Endothelial cell of umbilical vein (primary cell): Measurements from ENCODE around the gene MED25. TPM values are rescaled to one million over a fixed set of nuclear protein-coding genes. Genes with fewer than 3 reads are reported as not detected.

Experiments used
- BruUV-seq: library from RNA; stranded (reverse); fragments of 400-500 nt; replicated peaks from 2 replicates; lab custom pipeline; 2021; lab: Mats Ljungman, UMichigan
- CTCF ChIA-PET: fragments of 300-600, 350-600 bp; sonication (Branson Sonifier 250); formaldehyde crosslinking; loops from one replicate; lab custom pipeline; 2021; ENCODE audit warnings: antibody characterized with exemption, inconsistent platforms; lab: Charles Lee
- POLR2A ChIA-PET: fragments of 300-600, 350-600 bp; sonication (Branson Sonifier 250); formaldehyde crosslinking; loops from one replicate; lab custom pipeline; 2021; ENCODE audit warnings: antibody characterized with exemption, inconsistent platforms; lab: Charles Lee
- DNase-seq: peaks from one replicate; pipeline ENCODE4 v3.0.0-alpha.2; 2011; ENCODE audit warnings: low read depth, low spot score
- FAIRE-seq: peaks from 2 replicates; lab custom pipeline; 2011; peaks lifted over from hg19 to GRCh38; lab: Jason Lieb, UNC
- H2AFZ ChIP-seq: 2 replicates; pipeline ENCODE4 v1.6.0; 2012; ENCODE audit warnings: low read depth, low read length, control low read depth, inconsistent platforms
- H3K27ac ChIP-seq: 2 replicates; pipeline ENCODE4 v1.5.1; 2011; ENCODE audit warnings: low read depth, mild to moderate bottlenecking, control low read depth, low read length, moderate library complexity; ENCODE audit not compliant: insufficient read depth
- H3K27me3 ChIP-seq, 2 experiments: 2 replicates each; pipeline versions ENCODE4 v1.6.0 to v1.6.1; 2011; ENCODE audit warnings: low read length in 2 of 2, mixed read lengths in 1 of 2; ENCODE audit not compliant: control insufficient read depth in 2 of 2, insufficient read depth in 2 of 2
- H3K36me3 ChIP-seq, 2 experiments: 2 replicates in 1 of 2; 3 replicates in 1 of 2; pipeline ENCODE4 v1.5.1; 2011; ENCODE audit warnings: low read length in 2 of 2, mild to moderate bottlenecking in 1 of 2, moderate library complexity in 1 of 2; ENCODE audit not compliant: control insufficient read depth in 2 of 2, insufficient read depth in 2 of 2; ENCODE audit errors: extremely low read depth in 1 of 2
- H3K4me1 ChIP-seq: 3 replicates; pipeline ENCODE4 v1.5.1; 2011; ENCODE audit warnings: mild to moderate bottlenecking, low read length; ENCODE audit not compliant: control insufficient read depth, insufficient read depth; ENCODE audit errors: extremely low read depth
- H3K4me2 ChIP-seq: 2 replicates; pipeline ENCODE4 v1.6.1; 2011; ENCODE audit warnings: low read length, control low read depth, mixed read lengths; ENCODE audit not compliant: insufficient read depth
- H3K4me3 ChIP-seq, 3 experiments: fragments of 200-600 bp in 1 of 3; sonication (generic), shearing (Covaris generic) in 1 of 3; replicated peaks in 1 of 3; 2 replicates each; pipeline ENCODE4 v1.5.1; 2011 to 2016; ENCODE audit warnings: control low read depth in 3 of 3, low read length in 3 of 3, mild to moderate bottlenecking in 2 of 3, inconsistent platforms in 1 of 3, low read depth in 1 of 3, moderate library complexity in 1 of 3; ENCODE audit not compliant: insufficient read depth in 1 of 3
- H3K79me2 ChIP-seq: 2 replicates; pipeline ENCODE4 v1.6.0; 2012; ENCODE audit warnings: low read length, inconsistent platforms; ENCODE audit not compliant: control insufficient read depth, insufficient read depth
- H3K9ac ChIP-seq: replicated peaks from 2 replicates; pipeline ENCODE3; 2011; ENCODE audit warnings: low read length, control low read depth; ENCODE audit not compliant: insufficient read depth; ENCODE audit errors: extremely low read depth
- H3K9me1 ChIP-seq: replicated peaks from 3 replicates; pipeline ENCODE4 v1.6.0; 2011; ENCODE audit warnings: mild to moderate bottlenecking, low read length; ENCODE audit not compliant: control insufficient read depth, insufficient read depth; ENCODE audit errors: extremely low read depth
- H3K9me3 ChIP-seq: replicated peaks from 2 replicates; pipeline ENCODE4 v1.5.1; 2012; ENCODE audit warnings: low read length, inconsistent platforms; ENCODE audit not compliant: control insufficient read depth, insufficient read depth
- H4K20me1 ChIP-seq: replicated peaks from 2 replicates; pipeline ENCODE3; 2011; ENCODE audit warnings: mild to moderate bottlenecking, low read length; ENCODE audit not compliant: control insufficient read depth, insufficient read depth; ENCODE audit errors: extremely low read depth
- CTCF ChIP-seq, 2 donors: IDR thresholded peaks; 1 replicate in 1 of 2; 2 replicates in 1 of 2; pipeline ENCODE4 v1.5.1; 2011; ENCODE audit warnings: low read length in 2 of 2, mild to moderate bottlenecking in 2 of 2, moderate library complexity in 2 of 2, control low read depth in 1 of 2, inconsistent platforms in 1 of 2, low read depth in 1 of 2; ENCODE audit not compliant: insufficient read depth in 1 of 2; ENCODE audit errors: extremely low read depth in 1 of 2
- EZH2 ChIP-seq: IDR thresholded peaks from 2 replicates; pipeline ENCODE4 v1.6.1; 2012; ENCODE audit warnings: borderline replicate concordance, low read depth, mild to moderate bottlenecking, moderate library complexity, low read length, inconsistent platforms; ENCODE audit not compliant: severe bottlenecking
- FOS ChIP-seq: IDR thresholded peaks from 2 replicates; pipeline ENCODE4 v1.6.1; 2011; ENCODE audit warnings: mild to moderate bottlenecking, low read length, moderate library complexity, borderline replicate concordance; ENCODE audit not compliant: insufficient read depth
- GATA2 ChIP-seq: IDR thresholded peaks from 2 replicates; pipeline ENCODE4 v1.7.0; 2011; ENCODE audit warnings: low read depth, mild to moderate bottlenecking, moderate library complexity, mixed read lengths, low read length; ENCODE audit not compliant: insufficient read length, insufficient read depth
- JUN ChIP-seq: IDR thresholded peaks from 2 replicates; pipeline ENCODE4 v1.6.1; 2011; ENCODE audit warnings: borderline replicate concordance, low read depth; ENCODE audit not compliant: insufficient read length, insufficient read depth
- MAX ChIP-seq: IDR thresholded peaks from 2 replicates; pipeline ENCODE4 v1.6.1; 2011; ENCODE audit not compliant: insufficient read depth, insufficient read length
- MYC ChIP-seq: IDR thresholded peaks from one replicate; pipeline ENCODE4 v1.6.1; 2011; ENCODE audit warnings: mild to moderate bottlenecking, low read depth, low read length
- POLR2A ChIP-seq: IDR thresholded peaks from 2 replicates; pipeline ENCODE4 v1.6.1; 2012; ENCODE audit warnings: low read depth, mild to moderate bottlenecking, control low read depth, low read length
- POLR2AphosphoS5 ChIP-seq: IDR thresholded peaks from 2 replicates; pipeline ENCODE4 v1.6.1; 2012; ENCODE audit warnings: low read depth, mild to moderate bottlenecking, control low read depth, low read length, moderate library complexity; ENCODE audit not compliant: insufficient read depth
- dilution Hi-C: fragments of 300-500 bp; cut with MboI; formaldehyde crosslinking; loops from one replicate; pipeline ENCODE4 v1.15.0; 2019; ENCODE audit warnings: low sequenced_read_pairs; ENCODE audit not compliant: extremely low pct_ligation_motif_present
- intact Hi-C: fragments of 100-400 bp; cut with micrococcal nuclease; formaldehyde crosslinking; loops from one replicate; pipeline ENCODE4 v1.10.0; 2022
- polyA plus RNA-seq, 4 experiments: library from polyadenylated mRNA; depleted of rRNA in 3 of 4; stranded (reverse) in 3 of 4; unstranded in 1 of 4; fragments of >200 nt; gene quantifications; 2 replicates each; pipeline versions ENCODE4 v1.2.1 to v1.2.3, GENCODE V29; 2011 to 2012; ENCODE audit warnings: missing spikeins in 1 of 4
- total RNA-seq: library from RNA; stranded (reverse); gene quantifications from 2 replicates; pipeline ENCODE4 v1.2.3, GENCODE V29; 2021

MED25 gene
- total and polyA plus RNA-seq, 2 donors (not counting 3 experiments of a cell fraction or from before 2014, with no cell fraction given): 31.7 to 62.9 TPM

- Histone ChIP-seq H3K4me3 (no peak overlapping the region), H3K4me2 (no peak overlapping the region), H2AFZ (no peak overlapping the region), H3K4me1 (peaks cover 8% of the 10 kb centered on the region), H3K27me3 (no peaks in the 10 kb centered on the region), H3K36me3 (peaks cover 7 to 45% of the 10 kb centered on the region in 2 experiments), H3K27ac (no peak overlapping the region), H3K9me1 (no peaks in the 10 kb centered on the region), H3K79me2 (no peaks in the 10 kb centered on the region), H3K9me3 (no peaks in the 10 kb centered on the region), H4K20me1 (no peaks in the 10 kb centered on the region), H3K9ac (no peak overlapping the region)
- FAIRE-seq (no peak), DNase-seq (no peak)
- intact Hi-C loops: no loop called here
- POLR2A ChIA-PET: no interaction called here
- no TSS peak for BruUV-seq
- dilution Hi-C loops: no loop called here
- CTCF ChIA-PET: no interaction called here
- TF ChIP-seq MAX (no peak), MYC (no peak), JUN (no peak), GATA2 (no peak), POLR2A (no peak), FOS (no peak), EZH2 (no peak), POLR2AphosphoS5 (no peak), CTCF (IDR thresholded peaks at IDR 0.05; ENCODE audit: extremely low read depth in 1 of 2, insufficient read depth in 1 of 2, low read depth in 1 of 2, low read length in 2 of 2) (no peak)
Observed at GRCh38 chr19:49829200-49829599, 11.1 kb downstream of the MED25 start.
